Endothelial cell of umbilical vein (primary cell): Measurements from ENCODE around the gene NCEH1. TPM values are rescaled to one million over a fixed set of nuclear protein-coding genes. Genes with fewer than 3 reads are reported as not detected.

ENCODE experiments used
- BruUV-seq: library from RNA; stranded (reverse); fragments of 400-500 nt; replicated peaks from 2 replicates; lab custom pipeline; 2021; lab: Mats Ljungman, UMichigan
- CTCF ChIA-PET: fragments of 300-600, 350-600 bp; sonication (Branson Sonifier 250); formaldehyde crosslinking; loops from one replicate; lab custom pipeline; 2021; ENCODE audit warnings: antibody characterized with exemption, inconsistent platforms; lab: Charles Lee
- POLR2A ChIA-PET: fragments of 300-600, 350-600 bp; sonication (Branson Sonifier 250); formaldehyde crosslinking; loops from one replicate; lab custom pipeline; 2021; ENCODE audit warnings: antibody characterized with exemption, inconsistent platforms; lab: Charles Lee
- DNase-seq: peaks from one replicate; pipeline ENCODE4 v3.0.0-alpha.2; 2011; ENCODE audit warnings: low read depth, low spot score
- FAIRE-seq: peaks from 2 replicates; lab custom pipeline; 2011; peaks lifted over from hg19 to GRCh38; lab: Jason Lieb, UNC
- H2AFZ ChIP-seq: 2 replicates; pipeline ENCODE4 v1.6.0; 2012; ENCODE audit warnings: low read depth, low read length, control low read depth, inconsistent platforms
- H3K27ac ChIP-seq: 2 replicates; pipeline ENCODE4 v1.5.1; 2011; ENCODE audit warnings: low read depth, mild to moderate bottlenecking, control low read depth, low read length, moderate library complexity; ENCODE audit not compliant: insufficient read depth
- H3K27me3 ChIP-seq, 2 experiments: 2 replicates each; pipeline versions ENCODE4 v1.6.0 to v1.6.1; 2011; ENCODE audit warnings: low read length in 2 of 2, mixed read lengths in 1 of 2; ENCODE audit not compliant: control insufficient read depth in 2 of 2, insufficient read depth in 2 of 2
- H3K36me3 ChIP-seq, 2 experiments: 2 replicates in 1 of 2; 3 replicates in 1 of 2; pipeline ENCODE4 v1.5.1; 2011; ENCODE audit warnings: low read length in 2 of 2, mild to moderate bottlenecking in 1 of 2, moderate library complexity in 1 of 2; ENCODE audit not compliant: control insufficient read depth in 2 of 2, insufficient read depth in 2 of 2; ENCODE audit errors: extremely low read depth in 1 of 2
- H3K4me1 ChIP-seq: 3 replicates; pipeline ENCODE4 v1.5.1; 2011; ENCODE audit warnings: mild to moderate bottlenecking, low read length; ENCODE audit not compliant: control insufficient read depth, insufficient read depth; ENCODE audit errors: extremely low read depth
- H3K4me2 ChIP-seq: 2 replicates; pipeline ENCODE4 v1.6.1; 2011; ENCODE audit warnings: low read length, control low read depth, mixed read lengths; ENCODE audit not compliant: insufficient read depth
- H3K4me3 ChIP-seq, 3 experiments: fragments of 200-600 bp in 1 of 3; sonication (generic), shearing (Covaris generic) in 1 of 3; replicated peaks in 1 of 3; 2 replicates each; pipeline ENCODE4 v1.5.1; 2011 to 2016; ENCODE audit warnings: control low read depth in 3 of 3, low read length in 3 of 3, mild to moderate bottlenecking in 2 of 3, inconsistent platforms in 1 of 3, low read depth in 1 of 3, moderate library complexity in 1 of 3; ENCODE audit not compliant: insufficient read depth in 1 of 3
- H3K79me2 ChIP-seq: 2 replicates; pipeline ENCODE4 v1.6.0; 2012; ENCODE audit warnings: low read length, inconsistent platforms; ENCODE audit not compliant: control insufficient read depth, insufficient read depth
- H3K9ac ChIP-seq: replicated peaks from 2 replicates; pipeline ENCODE3; 2011; ENCODE audit warnings: low read length, control low read depth; ENCODE audit not compliant: insufficient read depth; ENCODE audit errors: extremely low read depth
- H3K9me1 ChIP-seq: replicated peaks from 3 replicates; pipeline ENCODE4 v1.6.0; 2011; ENCODE audit warnings: mild to moderate bottlenecking, low read length; ENCODE audit not compliant: control insufficient read depth, insufficient read depth; ENCODE audit errors: extremely low read depth
- H3K9me3 ChIP-seq: replicated peaks from 2 replicates; pipeline ENCODE4 v1.5.1; 2012; ENCODE audit warnings: low read length, inconsistent platforms; ENCODE audit not compliant: control insufficient read depth, insufficient read depth
- H4K20me1 ChIP-seq: replicated peaks from 2 replicates; pipeline ENCODE3; 2011; ENCODE audit warnings: mild to moderate bottlenecking, low read length; ENCODE audit not compliant: control insufficient read depth, insufficient read depth; ENCODE audit errors: extremely low read depth
- EZH2 ChIP-seq: IDR thresholded peaks from 2 replicates; pipeline ENCODE4 v1.6.1; 2012; ENCODE audit warnings: borderline replicate concordance, low read depth, mild to moderate bottlenecking, moderate library complexity, low read length, inconsistent platforms; ENCODE audit not compliant: severe bottlenecking
- FOS ChIP-seq: IDR thresholded peaks from 2 replicates; pipeline ENCODE4 v1.6.1; 2011; ENCODE audit warnings: mild to moderate bottlenecking, low read length, moderate library complexity, borderline replicate concordance; ENCODE audit not compliant: insufficient read depth
- GATA2 ChIP-seq: IDR thresholded peaks from 2 replicates; pipeline ENCODE4 v1.7.0; 2011; ENCODE audit warnings: low read depth, mild to moderate bottlenecking, moderate library complexity, mixed read lengths, low read length; ENCODE audit not compliant: insufficient read length, insufficient read depth
- JUN ChIP-seq: IDR thresholded peaks from 2 replicates; pipeline ENCODE4 v1.6.1; 2011; ENCODE audit warnings: borderline replicate concordance, low read depth; ENCODE audit not compliant: insufficient read length, insufficient read depth
- MAX ChIP-seq: IDR thresholded peaks from 2 replicates; pipeline ENCODE4 v1.6.1; 2011; ENCODE audit not compliant: insufficient read depth, insufficient read length
- MYC ChIP-seq: IDR thresholded peaks from one replicate; pipeline ENCODE4 v1.6.1; 2011; ENCODE audit warnings: mild to moderate bottlenecking, low read depth, low read length
- POLR2A ChIP-seq: IDR thresholded peaks from 2 replicates; pipeline ENCODE4 v1.6.1; 2012; ENCODE audit warnings: low read depth, mild to moderate bottlenecking, control low read depth, low read length
- POLR2AphosphoS5 ChIP-seq: IDR thresholded peaks from 2 replicates; pipeline ENCODE4 v1.6.1; 2012; ENCODE audit warnings: low read depth, mild to moderate bottlenecking, control low read depth, low read length, moderate library complexity; ENCODE audit not compliant: insufficient read depth
- dilution Hi-C: fragments of 300-500 bp; cut with MboI; formaldehyde crosslinking; loops from one replicate; pipeline ENCODE4 v1.15.0; 2019; ENCODE audit warnings: low sequenced_read_pairs; ENCODE audit not compliant: extremely low pct_ligation_motif_present
- intact Hi-C: fragments of 100-400 bp; cut with micrococcal nuclease; formaldehyde crosslinking; loops from one replicate; pipeline ENCODE4 v1.10.0; 2022
- polyA plus RNA-seq, 4 experiments: library from polyadenylated mRNA; depleted of rRNA in 3 of 4; stranded (reverse) in 3 of 4; unstranded in 1 of 4; fragments of >200 nt; gene quantifications; 2 replicates each; pipeline versions ENCODE4 v1.2.1 to v1.2.3, GENCODE V29; 2011 to 2012; ENCODE audit warnings: missing spikeins in 1 of 4
- total RNA-seq: library from RNA; stranded (reverse); gene quantifications from 2 replicates; pipeline ENCODE4 v1.2.3, GENCODE V29; 2021
- TF ChIP-seq, protein P1 (sequence below), 2 donors: IDR thresholded peaks; 1 replicate in 1 of 2; 2 replicates in 1 of 2; pipeline ENCODE4 v1.5.1; 2011; ENCODE audit warnings: low read length in 2 of 2, mild to moderate bottlenecking in 2 of 2, moderate library complexity in 2 of 2, control low read depth in 1 of 2, inconsistent platforms in 1 of 2, low read depth in 1 of 2; ENCODE audit not compliant: insufficient read depth in 1 of 2; ENCODE audit errors: extremely low read depth in 1 of 2

NCEH1 gene
- total and polyA plus RNA-seq, 2 donors (not counting 3 experiments of a cell fraction or from before 2014, with no cell fraction given): 10.0 to 20.3 TPM

- peaks cover 23% of the 10 kb centered on the region for H3K4me1 ChIP-seq
- H3K27me3 ChIP-seq: no peaks in the 10 kb centered on the region
- TF ChIP-seq GATA2: no peak
- TF ChIP-seq, protein P1, sequence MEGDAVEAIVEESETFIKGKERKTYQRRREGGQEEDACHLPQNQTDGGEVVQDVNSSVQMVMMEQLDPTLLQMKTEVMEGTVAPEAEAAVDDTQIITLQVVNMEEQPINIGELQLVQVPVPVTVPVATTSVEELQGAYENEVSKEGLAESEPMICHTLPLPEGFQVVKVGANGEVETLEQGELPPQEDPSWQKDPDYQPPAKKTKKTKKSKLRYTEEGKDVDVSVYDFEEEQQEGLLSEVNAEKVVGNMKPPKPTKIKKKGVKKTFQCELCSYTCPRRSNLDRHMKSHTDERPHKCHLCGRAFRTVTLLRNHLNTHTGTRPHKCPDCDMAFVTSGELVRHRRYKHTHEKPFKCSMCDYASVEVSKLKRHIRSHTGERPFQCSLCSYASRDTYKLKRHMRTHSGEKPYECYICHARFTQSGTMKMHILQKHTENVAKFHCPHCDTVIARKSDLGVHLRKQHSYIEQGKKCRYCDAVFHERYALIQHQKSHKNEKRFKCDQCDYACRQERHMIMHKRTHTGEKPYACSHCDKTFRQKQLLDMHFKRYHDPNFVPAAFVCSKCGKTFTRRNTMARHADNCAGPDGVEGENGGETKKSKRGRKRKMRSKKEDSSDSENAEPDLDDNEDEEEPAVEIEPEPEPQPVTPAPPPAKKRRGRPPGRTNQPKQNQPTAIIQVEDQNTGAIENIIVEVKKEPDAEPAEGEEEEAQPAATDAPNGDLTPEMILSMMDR (IDR thresholded peaks at IDR 0.05; ENCODE audit: extremely low read depth in 1 of 2, insufficient read depth in 1 of 2, low read depth in 1 of 2, low read length in 2 of 2): no peak
- TF ChIP-seq JUN: no peak
- no peak for TF ChIP-seq POLR2AphosphoS5
- no peak for TF ChIP-seq FOS
- no peak for TF ChIP-seq MAX
- TF ChIP-seq POLR2A: no peak
- TF ChIP-seq MYC: no peak
- no peak for TF ChIP-seq EZH2
- dilution Hi-C loops (no loop called here), intact Hi-C loops (no loop called here)
- ChIA-PET CTCF (interaction anchor here (1.2 to 1.5 kb wide), 2 partner anchors 21 to 22 kb away, joined by 4 read pairs; no protein-coding TSS in a partner anchor), POLR2A (no interaction called here)
- no peak overlapping the region for H3K4me2 ChIP-seq
- H3K9me3 ChIP-seq: no peaks in the 10 kb centered on the region
- H3K9me1 ChIP-seq: no peaks in the 10 kb centered on the region
- H3K27ac ChIP-seq: no peak overlapping the region
- peaks cover 69% of the 10 kb centered on the region for H3K79me2 ChIP-seq
- H3K36me3 ChIP-seq: no peaks in the 10 kb centered on the region
- H2AFZ ChIP-seq: no peak overlapping the region
- DNase-seq (no peak), FAIRE-seq (no peak)
- BruUV-seq: no TSS peak
- H3K9ac ChIP-seq: no peak overlapping the region
- H4K20me1 ChIP-seq: no peaks in the 10 kb centered on the region
- H3K4me3 ChIP-seq: no peak overlapping the region
Measured at GRCh38 chr3:172707030-172707429, 3.8 kb downstream of the NCEH1 start.
